Astrocyte (in vitro differentiated cells and primary cell): ENCODE data around the gene GRM5. TPM values are rescaled to one million over a fixed set of nuclear protein-coding genes. Genes with fewer than 3 reads are reported as not detected.

Experiments
- DNase-seq: peaks from one replicate; pipeline ENCODE4 v3.0.0-alpha.2; 2010; ENCODE audit warnings: low read depth
- FAIRE-seq: peaks from 2 replicates; lab custom pipeline; 2011; peaks lifted over from hg19 to GRCh38; lab: Jason Lieb, UNC
- H2AFZ ChIP-seq: 2 replicates; pipeline ENCODE4 v1.6.0; 2012; ENCODE audit warnings: low read depth, low read length, inconsistent platforms
- H3K27ac ChIP-seq: 2 replicates; pipeline ENCODE4 v1.5.1; 2011; ENCODE audit warnings: low read depth, low read length, inconsistent platforms
- H3K27me3 ChIP-seq: 2 replicates; pipeline ENCODE4 v1.6.0; 2011; ENCODE audit warnings: low read length, inconsistent platforms; ENCODE audit not compliant: insufficient read depth
- H3K36me3 ChIP-seq: 2 replicates; pipeline ENCODE4 v1.5.1; 2011; ENCODE audit warnings: low read length, inconsistent platforms; ENCODE audit not compliant: insufficient read depth
- H3K4me1 ChIP-seq: 2 replicates; pipeline ENCODE4 v1.5.1; 2011; ENCODE audit warnings: low read length, inconsistent platforms; ENCODE audit not compliant: insufficient read depth
- H3K4me2 ChIP-seq: 2 replicates; pipeline ENCODE4 v1.6.0; 2012; ENCODE audit warnings: low read length, inconsistent platforms
- H3K4me3 ChIP-seq: 2 replicates; pipeline ENCODE4 v1.5.1; 2011; ENCODE audit warnings: low read depth, mild to moderate bottlenecking, low read length, inconsistent platforms; ENCODE audit not compliant: insufficient read depth
- H3K79me2 ChIP-seq: 2 replicates; pipeline ENCODE4 v1.6.0; 2012; ENCODE audit warnings: mild to moderate bottlenecking, low read length, inconsistent platforms; ENCODE audit not compliant: insufficient read depth
- H3K9ac ChIP-seq: 2 replicates; pipeline ENCODE4 v1.6.0; 2012; ENCODE audit warnings: mild to moderate bottlenecking, low read length, inconsistent platforms
- H3K9me3 ChIP-seq: 2 replicates; pipeline ENCODE4 v1.5.1; 2012; ENCODE audit warnings: low read depth, mild to moderate bottlenecking, low read length, inconsistent platforms; ENCODE audit not compliant: insufficient read depth
- H4K20me1 ChIP-seq: 2 replicates; pipeline ENCODE4 v1.6.0; 2012; ENCODE audit warnings: low read length, inconsistent platforms; ENCODE audit not compliant: insufficient read depth
- H3K27ac Mint-ChIP-seq: one replicate; pipeline ENCODE4 v1.8.0; 2021; ENCODE audit warnings: mild to moderate bottlenecking, mixed read lengths; ENCODE audit not compliant: unreplicated experiment
- H3K27me3 Mint-ChIP-seq: one replicate; pipeline ENCODE4 v1.8.0; 2021; ENCODE audit warnings: low read depth, mixed read lengths; ENCODE audit not compliant: unreplicated experiment
- H3K36me3 Mint-ChIP-seq: one replicate; pipeline ENCODE4 v1.8.0; 2021; ENCODE audit warnings: low read depth, mixed read lengths; ENCODE audit not compliant: unreplicated experiment
- H3K4me1 Mint-ChIP-seq: one replicate; pipeline ENCODE4 v1.8.0; 2021; ENCODE audit warnings: low read depth, mixed read lengths; ENCODE audit not compliant: unreplicated experiment
- H3K4me3 Mint-ChIP-seq: one replicate; pipeline ENCODE4 v1.8.0; 2021; ENCODE audit warnings: mild to moderate bottlenecking, moderate library complexity, mixed read lengths; ENCODE audit not compliant: unreplicated experiment
- H3K9me3 Mint-ChIP-seq: one replicate; pipeline ENCODE4 v1.8.0; 2021; ENCODE audit warnings: mild to moderate bottlenecking, mixed read lengths; ENCODE audit not compliant: unreplicated experiment
- EZH2 ChIP-seq: IDR thresholded peaks from 2 replicates; pipeline ENCODE4 v1.6.1; 2012; ENCODE audit warnings: mild to moderate bottlenecking, low read length, inconsistent platforms; ENCODE audit not compliant: insufficient read depth
- total RNA-seq: library from RNA; stranded (reverse); gene quantifications from 2 replicates; pipeline ENCODE4 v1.2.1, GENCODE V29; 2021
- TF ChIP-seq, protein P1 (sequence below): IDR thresholded peaks from 2 replicates; pipeline ENCODE4 v1.5.1; 2011; ENCODE audit warnings: low read depth, mild to moderate bottlenecking, inconsistent platforms, low read length, moderate library complexity; ENCODE audit not compliant: insufficient read depth

GRM5 gene
- total RNA-seq, 1 donor from 2014 or later, result 0.30 TPM

- FAIRE-seq, result no peak
- Mint-ChIP-seq H3K27me3 (peaks cover 2% of the 10 kb centered on the region), H3K9me3 (peaks cover 2% of the 10 kb centered on the region), H3K27ac (no peak overlapping the region), H3K36me3 (no peaks in the 10 kb centered on the region), H3K4me1 (peaks cover 8% of the 10 kb centered on the region), H3K4me3 (no peak overlapping the region)
- no peak overlapping the region for H2AFZ ChIP-seq
- H3K4me3 ChIP-seq, result no peak overlapping the region
- H3K27ac ChIP-seq, result no peak overlapping the region
- no peaks in the 10 kb centered on the region for H3K36me3 ChIP-seq
- H3K4me2 ChIP-seq, result peak overlapping the region; percentile 12
- H3K79me2 ChIP-seq, result no peaks in the 10 kb centered on the region
- no peak overlapping the region for H3K9ac ChIP-seq
- no peaks in the 10 kb centered on the region for H4K20me1 ChIP-seq
- H3K9me3 ChIP-seq, result no peaks in the 10 kb centered on the region
- TF ChIP-seq, protein P1, sequence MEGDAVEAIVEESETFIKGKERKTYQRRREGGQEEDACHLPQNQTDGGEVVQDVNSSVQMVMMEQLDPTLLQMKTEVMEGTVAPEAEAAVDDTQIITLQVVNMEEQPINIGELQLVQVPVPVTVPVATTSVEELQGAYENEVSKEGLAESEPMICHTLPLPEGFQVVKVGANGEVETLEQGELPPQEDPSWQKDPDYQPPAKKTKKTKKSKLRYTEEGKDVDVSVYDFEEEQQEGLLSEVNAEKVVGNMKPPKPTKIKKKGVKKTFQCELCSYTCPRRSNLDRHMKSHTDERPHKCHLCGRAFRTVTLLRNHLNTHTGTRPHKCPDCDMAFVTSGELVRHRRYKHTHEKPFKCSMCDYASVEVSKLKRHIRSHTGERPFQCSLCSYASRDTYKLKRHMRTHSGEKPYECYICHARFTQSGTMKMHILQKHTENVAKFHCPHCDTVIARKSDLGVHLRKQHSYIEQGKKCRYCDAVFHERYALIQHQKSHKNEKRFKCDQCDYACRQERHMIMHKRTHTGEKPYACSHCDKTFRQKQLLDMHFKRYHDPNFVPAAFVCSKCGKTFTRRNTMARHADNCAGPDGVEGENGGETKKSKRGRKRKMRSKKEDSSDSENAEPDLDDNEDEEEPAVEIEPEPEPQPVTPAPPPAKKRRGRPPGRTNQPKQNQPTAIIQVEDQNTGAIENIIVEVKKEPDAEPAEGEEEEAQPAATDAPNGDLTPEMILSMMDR, result no peak
- TF ChIP-seq EZH2, result no peak
- peaks cover 8% of the 10 kb centered on the region for H3K4me1 ChIP-seq
- H3K27me3 ChIP-seq, result no peaks in the 10 kb centered on the region
- no peak for DNase-seq
These were observed 542.3 kb downstream of the GRM5 start for GRCh38 chr11:88523386-88524071.

DNA sequence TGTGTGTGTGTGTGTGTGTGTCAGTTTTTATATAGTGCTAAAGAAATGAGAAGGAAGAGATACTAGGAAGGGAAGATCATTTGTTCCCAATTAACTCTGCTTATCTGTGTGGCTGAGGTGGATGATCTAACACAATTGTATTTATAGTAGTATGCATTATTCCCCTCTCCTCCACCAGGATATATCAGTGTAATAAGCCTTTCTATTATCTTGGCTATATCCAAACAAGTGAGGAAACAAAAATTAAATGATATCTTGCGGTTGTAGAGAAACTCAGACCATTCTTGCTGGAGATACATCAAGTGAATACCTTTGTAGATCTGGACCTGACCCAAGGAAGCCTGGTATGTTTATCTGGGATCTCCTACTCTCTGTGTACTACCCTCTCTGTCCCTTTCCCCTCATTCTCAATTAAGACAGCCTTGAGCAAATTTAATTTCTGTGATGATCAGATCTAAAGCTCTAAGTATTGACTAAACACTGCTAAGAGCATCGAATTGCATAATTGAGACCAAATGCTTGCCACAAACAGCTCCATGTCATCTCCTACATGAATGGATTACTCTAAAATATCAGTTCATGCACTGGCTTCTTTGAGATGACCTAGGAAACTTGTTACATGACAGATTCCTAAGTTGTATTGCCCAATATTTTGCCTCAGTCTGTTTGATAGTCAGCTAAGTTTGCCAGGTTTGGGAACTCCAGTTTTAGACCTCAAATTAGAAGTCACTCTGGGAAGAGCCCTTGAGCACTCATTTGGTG, 543.0 kb downstream of the GRM5 start:
- Histone ChIP-seq H3K79me2 (no peaks in the 10 kb centered on the region), H3K27me3 (no peaks in the 10 kb centered on the region), H4K20me1 (no peaks in the 10 kb centered on the region), H3K9ac (no peak overlapping the region), H2AFZ (no peak overlapping the region), H3K36me3 (no peaks in the 10 kb centered on the region), H3K4me3 (no peak overlapping the region), H3K4me1 (peaks cover 8% of the 10 kb centered on the region), H3K4me2 (peak overlapping the region; percentile 12), H3K27ac (no peak overlapping the region), H3K9me3 (no peaks in the 10 kb centered on the region)
- Mint-ChIP-seq H3K27ac (no peak overlapping the region), H3K36me3 (no peaks in the 10 kb centered on the region), H3K4me1 (peaks cover 8% of the 10 kb centered on the region), H3K27me3 (peaks cover 2% of the 10 kb centered on the region), H3K9me3 (peaks cover 2% of the 10 kb centered on the region), H3K4me3 (no peak overlapping the region)
- DNase-seq (no peak), FAIRE-seq (peak; percentile 87)
- no peak for TF ChIP-seq EZH2
- TF ChIP-seq, protein P1, result no peak
